Subcutaneous abdominal adipose tissue (tissue), 5 donors: Measurements from ENCODE around the gene ITIH5.

Experiments
- H3K27ac ChIP-seq: one replicate; pipeline ENCODE4 v1.7.0; 2013; ENCODE audit warnings: low read depth, mild to moderate bottlenecking, inconsistent platforms, low read length, moderate library complexity
- H3K27me3 ChIP-seq, 5 donors: one replicate each; pipeline ENCODE4 v1.7.0; 2013; ENCODE audit warnings: low read length in 5 of 5, inconsistent platforms in 1 of 5; ENCODE audit not compliant: control insufficient read depth in 5 of 5, insufficient read depth in 4 of 5
- H3K36me3 ChIP-seq, 5 donors: one replicate each; pipeline ENCODE4 v1.7.0; 2013; ENCODE audit warnings: low read length in 5 of 5; ENCODE audit not compliant: control insufficient read depth in 5 of 5, insufficient read depth in 5 of 5
- H3K4me1 ChIP-seq, 5 donors: one replicate each; pipeline ENCODE4 v1.7.0; 2013; ENCODE audit warnings: low read length in 5 of 5, mild to moderate bottlenecking in 3 of 5, moderate library complexity in 1 of 5; ENCODE audit not compliant: control insufficient read depth in 5 of 5, insufficient read depth in 5 of 5
- H3K4me3 ChIP-seq, 5 donors: one replicate each; pipeline ENCODE4 v1.7.0; 2013; ENCODE audit warnings: low read length in 5 of 5, low read depth in 1 of 5
- H3K9ac ChIP-seq, 5 donors: one replicate each; pipeline ENCODE4 v1.7.0; 2013; ENCODE audit warnings: low read length in 5 of 5, mild to moderate bottlenecking in 4 of 5, moderate library complexity in 3 of 5
- H3K9me3 ChIP-seq, 5 donors: one replicate each; pipeline ENCODE4 v1.7.0; 2013; ENCODE audit warnings: low read length in 5 of 5; ENCODE audit not compliant: control insufficient read depth in 5 of 5
- donor health status: healthy.
- donor health status: healthy.
- donor health status: healthy.
- donor health status: healthy.
- donor health status: healthy.

ITIH5 gene

GRCh38 chr10:7610651-7611389 is 55.9 kb downstream of the ITIH5 start:
- Histone ChIP-seq H3K36me3 (peaks cover 8 to 27% (median 15%) of the 10 kb centered on the region in 5 donors), H3K4me1 (peaks cover 11 to 55% (median 28%) of the 10 kb centered on the region in 5 donors), H3K9me3 (no peaks in the 10 kb centered on the region), H3K27me3 (no peaks in the 10 kb centered on the region), H3K9ac (peak overlapping the region in 2 of 5 donors; percentile 32 to 61), H3K27ac (peak overlapping the region; percentile 79), H3K4me3 (no peak overlapping the region)

GRCh38 chr10:7610026-7610425 is 56.7 kb downstream of the ITIH5 start:
- H3K27ac ChIP-seq, result peak overlapping the region; percentile 79

GRCh38 chr10:7609556-7609955 is 57.2 kb downstream of the ITIH5 start:
- no peaks in the 10 kb centered on the region for H3K9me3 ChIP-seq
- H3K27ac ChIP-seq, result peak overlapping the region; percentile 79

More at GRCh38 chr10:7610026-7610425, 56.7 kb downstream of the ITIH5 start:
- no peaks in the 10 kb centered on the region for H3K9me3 ChIP-seq
- H3K9ac ChIP-seq, result peak overlapping the region in 3 of 5 donors; percentile 5 to 36 (median 31)
- peaks cover 8 to 23% (median 10%) of the 10 kb centered on the region in 5 donors for H3K36me3 ChIP-seq
- peaks cover 11 to 56% (median 28%) of the 10 kb centered on the region in 5 donors for H3K4me1 ChIP-seq
- no peak overlapping the region for H3K4me3 ChIP-seq
- no peaks in the 10 kb centered on the region for H3K27me3 ChIP-seq

DNA sequence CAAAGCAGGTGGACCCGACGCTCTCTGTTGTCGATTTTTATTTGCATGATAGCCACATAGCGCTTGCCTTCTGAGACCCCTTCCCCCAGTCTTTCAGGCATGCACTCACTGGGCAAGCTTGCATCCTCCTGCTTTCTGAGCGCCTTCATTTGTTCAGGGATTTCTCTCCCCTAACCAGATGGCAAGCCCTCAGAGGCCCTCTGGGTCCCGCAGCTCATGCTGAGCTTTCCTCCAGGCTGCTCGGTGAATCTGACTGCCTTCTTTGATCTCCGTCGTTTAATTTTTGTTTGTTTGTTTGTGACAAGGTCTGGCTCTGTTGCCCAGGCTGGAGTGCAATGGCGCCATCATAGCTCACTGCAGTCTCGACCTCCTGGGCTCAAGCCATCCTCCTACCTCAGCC is 58.8 kb downstream of the ITIH5 start:
- H3K9me3 ChIP-seq, result no peaks in the 10 kb centered on the region
- H3K27ac ChIP-seq, result peak overlapping the region; percentile 51
- H3K4me1 ChIP-seq, result peaks cover 11 to 56% (median 28%) of the 10 kb centered on the region in 5 donors
- no peaks in the 10 kb centered on the region for H3K27me3 ChIP-seq
- H3K36me3 ChIP-seq, result peaks cover 10 to 28% (median 22%) of the 10 kb centered on the region in 5 donors
- H3K4me3 ChIP-seq, result no peak overlapping the region
- peak overlapping the region in 1 of 5 donors; percentile 10 for H3K9ac ChIP-seq

More at GRCh38 chr10:7609556-7609955, 57.2 kb downstream of the ITIH5 start:
- peak overlapping the region in 2 of 5 donors; percentile 4 to 36 for H3K9ac ChIP-seq
- H3K4me1 ChIP-seq, result peaks cover 11 to 56% (median 28%) of the 10 kb centered on the region in 5 donors
- H3K27me3 ChIP-seq, result no peaks in the 10 kb centered on the region
- H3K4me3 ChIP-seq, result no peak overlapping the region
- peaks cover 7 to 23% (median 11%) of the 10 kb centered on the region in 5 donors for H3K36me3 ChIP-seq

DNA sequence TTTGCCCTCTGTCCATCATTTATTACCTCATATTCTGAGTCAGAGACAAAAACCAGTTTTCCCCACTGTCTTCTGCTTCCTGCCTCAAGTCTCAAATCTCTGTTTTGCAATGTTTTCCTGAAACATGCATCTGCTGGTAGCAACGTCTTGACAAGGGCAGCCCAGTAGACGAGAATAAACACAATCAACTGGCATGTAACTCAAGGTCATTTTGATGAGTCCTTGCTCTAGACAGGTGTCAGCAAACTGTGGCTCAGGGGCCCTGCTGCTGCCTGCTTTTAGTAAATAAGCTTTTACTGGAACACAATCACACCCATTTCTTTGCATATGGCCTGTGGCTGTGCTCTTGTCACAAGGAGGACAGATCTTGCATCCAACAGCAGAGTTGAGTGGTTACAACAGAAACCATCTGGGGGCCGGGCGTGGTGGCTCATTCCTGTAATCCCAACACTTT is 59.8 kb downstream of the ITIH5 start:
- peaks cover 10 to 25% (median 24%) of the 10 kb centered on the region in 5 donors for H3K36me3 ChIP-seq
- H3K4me3 ChIP-seq, result no peak overlapping the region
- peak overlapping the region; percentile 51 for H3K27ac ChIP-seq
- H3K9me3 ChIP-seq, result no peaks in the 10 kb centered on the region
- peak overlapping the region in 2 of 5 donors; percentile 53 to 77 for H3K9ac ChIP-seq
- H3K4me1 ChIP-seq, result peaks cover 11 to 57% (median 29%) of the 10 kb centered on the region in 5 donors
- no peaks in the 10 kb centered on the region for H3K27me3 ChIP-seq

DNA sequence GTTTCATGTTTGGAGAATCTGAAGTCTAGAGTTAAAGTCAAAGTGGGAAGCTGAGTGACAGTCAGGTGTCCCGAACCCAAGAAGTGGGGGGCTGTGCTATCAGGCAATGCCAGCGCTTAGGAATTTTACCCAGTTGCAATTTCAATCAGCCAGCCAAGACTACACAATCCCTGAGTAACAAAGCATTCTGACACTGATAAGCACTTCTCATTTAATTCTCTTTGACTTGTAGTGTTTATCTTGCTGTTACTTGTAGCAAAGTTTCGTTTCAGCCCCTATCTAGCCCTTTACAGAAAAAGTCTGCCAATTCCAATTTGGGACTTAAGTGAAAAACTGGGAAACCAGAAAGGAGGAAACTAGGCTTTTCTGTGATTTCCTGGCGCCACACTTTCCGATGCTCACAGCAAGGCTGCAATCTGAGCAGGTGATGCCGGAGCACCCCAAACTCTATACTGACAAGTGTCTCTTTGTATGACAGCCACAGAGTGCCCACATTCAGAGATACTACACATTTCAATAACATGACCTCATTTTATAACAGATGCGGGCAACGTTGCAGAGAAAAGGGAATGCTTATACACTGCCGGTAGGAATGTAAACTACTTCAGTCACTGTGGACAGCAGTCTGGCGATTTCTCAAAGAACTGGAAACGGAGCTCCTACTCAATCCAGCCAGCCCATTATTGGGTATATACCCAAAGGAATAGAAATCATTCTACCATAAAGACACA is 61.0 kb downstream of the ITIH5 start:
- peaks cover 6 to 61% (median 31%) of the 10 kb centered on the region in 5 donors for H3K4me1 ChIP-seq
- H3K27ac ChIP-seq, result peak overlapping the region; percentile 51
- H3K4me3 ChIP-seq, result no peak overlapping the region

DNA sequence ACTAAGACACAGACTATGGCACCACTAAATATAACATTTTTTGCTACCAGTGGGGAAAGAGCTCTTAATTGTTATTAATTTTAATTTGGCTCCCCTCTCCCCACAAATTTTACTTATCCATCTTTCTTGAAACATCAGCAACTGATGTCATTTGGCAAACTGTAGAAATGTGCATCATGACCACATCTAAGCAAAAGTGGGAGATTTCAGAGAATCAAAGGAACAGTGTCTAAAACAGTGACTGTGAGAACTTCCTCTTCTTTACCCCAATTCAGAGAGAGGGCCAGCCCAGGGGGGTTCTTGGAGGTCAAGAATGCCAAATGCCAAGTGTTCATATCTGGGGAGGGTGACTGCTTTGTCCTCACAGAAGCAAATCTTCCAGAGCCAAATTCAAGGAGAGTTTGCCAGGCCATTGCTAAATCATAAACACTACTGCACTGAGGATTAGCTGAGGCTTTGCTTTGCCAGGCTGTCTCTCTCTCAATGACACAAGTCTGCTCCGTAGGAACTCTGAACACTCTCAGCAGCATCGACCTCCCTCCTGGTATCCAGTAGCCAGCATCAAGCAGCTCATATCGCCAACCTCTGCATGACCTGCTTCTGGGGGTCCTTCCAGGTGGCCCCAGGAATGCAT is 65.6 kb downstream of the ITIH5 start:
- Histone ChIP-seq H3K9me3 (no peaks in the 10 kb centered on the region), H3K27ac (peak overlapping the region; percentile 32), H3K4me3 (no peak overlapping the region), H3K36me3 (peaks cover 3 to 29% (median 25%) of the 10 kb centered on the region in 5 donors), H3K4me1 (peaks cover 0 to 27% (median 11%) of the 10 kb centered on the region in 5 donors), H3K27me3 (no peaks in the 10 kb centered on the region), H3K9ac (no peak overlapping the region)

More for the DNA sequence above, 61.0 kb downstream of the ITIH5 start:
- no peaks in the 10 kb centered on the region for H3K9me3 ChIP-seq
- H3K27me3 ChIP-seq, result no peaks in the 10 kb centered on the region
- peaks cover 10 to 25% (median 24%) of the 10 kb centered on the region in 5 donors for H3K36me3 ChIP-seq
- peak overlapping the region in 1 of 5 donors; percentile 77 for H3K9ac ChIP-seq

DNA sequence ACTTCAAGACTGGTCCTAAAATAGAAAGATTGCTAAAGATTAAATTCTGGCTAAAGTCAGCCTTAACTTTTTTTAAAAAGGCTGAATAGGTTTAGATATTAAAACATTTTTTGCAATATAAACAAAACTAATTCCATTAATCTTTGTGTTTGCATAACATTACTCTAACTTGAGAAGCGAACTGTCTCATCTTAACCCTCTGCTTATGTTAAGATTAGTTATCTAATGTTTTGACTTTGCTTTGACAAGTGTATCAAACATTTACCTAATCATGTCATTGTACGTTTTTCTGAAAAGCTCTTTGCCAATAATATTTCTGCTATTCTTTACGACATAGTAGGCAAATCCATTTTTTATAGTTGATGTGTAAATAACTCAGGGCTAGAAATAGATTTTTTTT is 68.0 kb downstream of the ITIH5 start:
- Histone ChIP-seq H3K27me3 (no peaks in the 10 kb centered on the region), H3K4me3 (no peak overlapping the region), H3K36me3 (peaks cover 0 to 26% (median 18%) of the 10 kb centered on the region in 5 donors), H3K9ac (no peak overlapping the region), H3K27ac (no peak overlapping the region), H3K9me3 (no peaks in the 10 kb centered on the region), H3K4me1 (peaks cover 2 to 31% (median 15%) of the 10 kb centered on the region in 5 donors)

DNA sequence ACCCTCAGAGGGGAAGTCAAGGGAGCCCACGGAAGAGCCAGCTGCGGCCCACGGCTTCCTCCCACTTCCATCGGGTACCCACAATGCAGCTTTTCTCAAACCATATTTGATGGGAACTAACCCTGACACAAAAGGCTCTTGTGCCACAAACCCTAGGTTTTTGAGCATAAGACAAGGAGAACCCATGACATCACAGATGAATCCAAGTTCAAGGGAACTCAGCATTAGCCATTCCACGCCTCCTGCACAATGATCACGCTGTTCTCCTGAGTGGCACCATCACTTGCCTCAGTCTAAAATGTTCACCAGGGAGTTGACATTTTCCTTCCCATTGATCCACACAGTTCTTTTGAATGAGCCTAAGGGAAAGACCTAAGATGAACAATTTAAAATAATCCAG is 70.4 kb downstream of the ITIH5 start:
- no peaks in the 10 kb centered on the region for H3K27me3 ChIP-seq
- no peaks in the 10 kb centered on the region for H3K9me3 ChIP-seq
- no peak overlapping the region for H3K9ac ChIP-seq
- no peak overlapping the region for H3K4me3 ChIP-seq
- H3K36me3 ChIP-seq, result peaks cover 0 to 33% (median 13%) of the 10 kb centered on the region in 5 donors
- no peak overlapping the region for H3K27ac ChIP-seq
- H3K4me1 ChIP-seq, result peaks cover 3 to 27% (median 18%) of the 10 kb centered on the region in 5 donors
